ENCODE measurements around the gene VWA5B2. TPM values are rescaled to one million over a fixed set of nuclear protein-coding genes. Genes with fewer than 3 reads are reported as not detected.
"Not testable (repeated sequence)": the region's sequence is repeated elsewhere in the genome, so short reads cannot be mapped to it uniquely, and the experiment has no call there.

The VWA5B2 gene
- polyA plus RNA-seq, 12 donors, result 0.18 to 3.1 (median 0.43) TPM; not detected in 1

DNA sequence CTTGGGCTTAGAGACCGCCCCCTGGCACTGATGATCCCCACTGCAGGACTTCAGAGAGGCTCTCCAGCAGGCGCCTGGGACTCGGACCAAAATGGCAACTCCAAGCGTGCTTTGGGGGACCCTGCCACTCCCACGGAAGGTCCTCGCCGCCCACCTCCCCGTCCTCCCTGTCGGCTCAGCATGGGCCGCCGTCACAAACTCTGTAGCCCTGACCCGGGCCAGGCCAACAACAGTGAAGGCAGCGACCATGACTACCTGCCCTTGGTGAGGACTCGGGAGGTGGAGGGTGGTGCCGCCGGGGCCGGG, 11.7 kb downstream of the VWA5B2 start:
- DNase-seq, result no peak

GRCh38 chr3:184241447-184242296, 12.3 kb downstream of the VWA5B2 start:
- no peak for DNase-seq

DNA sequence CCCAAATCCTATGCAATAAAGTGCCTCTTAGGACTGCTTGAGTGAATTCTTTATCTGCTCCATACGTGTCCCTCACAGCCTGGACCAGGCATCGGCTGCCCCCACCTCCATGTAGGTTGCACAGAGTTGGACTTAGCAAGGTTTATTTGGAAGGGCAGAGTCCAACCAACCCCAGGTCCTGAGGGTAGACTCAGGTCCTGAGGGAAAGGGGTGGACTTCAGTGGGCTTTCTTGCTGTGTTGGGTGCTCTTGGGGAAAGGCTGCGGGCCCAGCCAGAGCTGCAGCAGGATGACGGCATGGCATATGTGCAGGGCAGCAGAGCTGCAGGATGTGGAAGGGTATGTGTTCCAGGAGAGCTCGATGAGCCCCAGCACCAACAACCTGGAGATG, 12.9 kb downstream of the VWA5B2 start:
- no peak for DNase-seq

DNA sequence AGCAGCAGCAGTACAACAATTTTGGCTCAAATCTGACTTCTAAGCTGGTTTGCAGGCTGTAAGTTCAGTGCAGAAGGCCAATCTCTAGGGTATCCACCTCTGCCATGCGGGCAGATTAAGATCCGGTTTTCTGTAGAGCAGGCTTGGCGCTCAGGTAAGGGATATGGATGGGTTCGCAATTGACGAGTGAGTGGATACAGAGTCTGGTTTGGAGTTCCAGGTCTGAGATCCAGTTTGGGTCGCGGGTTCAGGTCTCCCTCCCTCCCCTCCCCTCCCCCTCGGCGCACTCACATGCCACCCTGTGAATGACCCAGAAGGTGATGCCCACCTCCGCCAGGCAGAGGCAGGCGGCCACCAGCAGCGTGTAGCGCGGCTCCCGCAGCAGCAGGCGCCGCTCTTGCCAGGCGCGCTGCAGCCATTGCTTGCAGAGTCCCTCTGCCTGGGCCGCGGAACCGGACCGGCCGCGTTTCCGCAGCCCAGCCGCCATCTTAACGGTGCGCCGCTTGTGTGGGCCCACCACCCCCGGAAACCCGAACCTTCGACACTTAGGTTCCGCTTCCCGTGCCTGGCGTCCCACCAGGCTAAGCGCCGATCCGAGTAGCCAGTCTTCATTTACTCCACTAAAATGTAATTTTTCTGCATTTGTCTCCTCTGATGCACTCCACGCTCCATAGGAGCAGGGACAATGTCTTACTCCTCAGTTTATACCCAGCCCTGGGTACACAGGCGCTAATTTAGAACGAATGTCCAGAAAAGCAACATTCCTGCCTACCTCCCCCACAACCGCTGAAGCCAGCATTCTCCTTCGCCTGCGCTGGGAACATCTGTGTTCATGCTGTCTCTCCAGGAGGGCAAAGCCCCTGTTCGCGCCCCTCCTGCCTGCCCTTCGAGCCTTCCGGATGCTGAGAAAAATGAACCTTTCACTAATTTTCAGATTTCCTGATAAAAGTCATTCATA, 19.3 kb downstream of the VWA5B2 start, which contains the start of gene ALG3:
Gene ALG3 (minus strand): TSS at position 509 of the 958 bp plus-strand sequence. CDS start 22 bp downstream, at position 487.
- DNase-seq, result peak; percentile 91

DNA sequence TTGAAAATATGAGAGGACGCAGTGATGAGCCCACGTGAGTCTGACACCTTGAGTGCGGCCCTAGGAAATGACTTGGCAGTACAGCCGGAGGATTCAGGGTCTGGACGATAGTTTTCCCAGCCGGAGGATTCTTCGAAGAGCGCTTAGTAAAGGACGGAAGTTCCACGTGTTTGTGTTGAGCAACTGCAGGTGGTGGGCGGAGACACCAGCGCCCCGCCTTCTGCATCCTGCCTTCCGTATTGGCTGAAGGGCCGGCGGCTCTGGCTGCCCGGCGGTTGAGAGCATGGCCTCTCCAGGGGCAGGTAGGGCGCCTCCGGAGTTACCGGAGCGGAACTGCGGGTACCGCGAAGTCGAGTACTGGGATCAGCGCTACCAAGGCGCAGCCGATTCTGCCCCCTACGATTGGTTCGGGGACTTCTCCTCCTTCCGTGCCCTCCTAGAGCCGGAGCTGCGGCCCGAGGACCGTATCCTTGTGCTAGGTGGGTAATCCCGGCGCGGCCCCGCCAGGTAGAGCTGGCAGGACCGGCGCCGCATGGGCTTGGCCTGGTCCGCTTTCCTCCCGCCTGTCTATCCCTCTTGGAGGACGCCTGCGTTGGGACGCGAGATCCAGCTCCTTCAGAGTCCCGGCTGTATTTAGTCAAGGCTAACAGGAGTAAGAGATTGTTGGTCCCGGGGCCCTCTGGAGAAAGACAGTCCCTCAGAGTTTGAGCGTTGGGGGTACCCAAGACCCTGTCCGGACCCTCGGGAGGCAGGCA, 20.2 kb downstream of the VWA5B2 start, which contains the start of gene EEF1AKMT4:
Gene EEF1AKMT4 (plus strand): TSS at position 261 of the 755 bp plus-strand sequence. CDS start 23 bp downstream, at position 284.
- peak; percentile 94 for DNase-seq

GRCh38 chr3:184250167-184250828, 20.9 kb downstream of the VWA5B2 start:
- DNase-seq, result peak; percentile 61

- no peak for DNase-seq
Observed at GRCh38 chr3:184255291-184256039, 26.1 kb downstream of the VWA5B2 start.

GRCh38 chr3:184257083-184257915, 27.9 kb downstream of the VWA5B2 start:
- no peak for DNase-seq

- no peak for DNase-seq
Observed at GRCh38 chr3:184258926-184259325, 29.5 kb downstream of the VWA5B2 start.

DNA sequence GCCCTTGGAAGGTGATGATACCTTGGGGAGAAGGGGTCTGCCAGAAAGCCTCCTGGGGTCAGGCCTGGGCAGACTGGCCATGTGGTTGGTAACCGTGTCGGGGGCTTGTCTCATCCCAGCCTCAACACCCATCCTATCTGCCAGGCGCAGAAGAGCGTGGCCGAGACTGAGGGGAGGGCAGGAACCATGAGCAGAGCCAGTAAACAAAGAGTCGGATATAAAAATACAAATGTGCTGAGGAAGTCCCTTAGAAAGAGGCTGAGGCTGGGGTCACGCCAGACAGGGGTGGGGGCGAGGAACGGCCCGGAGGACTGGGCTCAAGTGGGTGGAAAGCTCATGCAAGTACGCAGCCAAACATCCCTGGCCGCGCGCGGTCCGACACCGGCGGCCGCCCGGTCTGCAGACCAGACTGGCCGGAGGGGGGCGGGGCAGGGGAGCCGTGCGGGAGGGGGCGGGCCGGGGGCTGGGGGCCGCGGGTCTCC, 30.1 kb downstream of the VWA5B2 start:
- DNase-seq, result no peak

DNA sequence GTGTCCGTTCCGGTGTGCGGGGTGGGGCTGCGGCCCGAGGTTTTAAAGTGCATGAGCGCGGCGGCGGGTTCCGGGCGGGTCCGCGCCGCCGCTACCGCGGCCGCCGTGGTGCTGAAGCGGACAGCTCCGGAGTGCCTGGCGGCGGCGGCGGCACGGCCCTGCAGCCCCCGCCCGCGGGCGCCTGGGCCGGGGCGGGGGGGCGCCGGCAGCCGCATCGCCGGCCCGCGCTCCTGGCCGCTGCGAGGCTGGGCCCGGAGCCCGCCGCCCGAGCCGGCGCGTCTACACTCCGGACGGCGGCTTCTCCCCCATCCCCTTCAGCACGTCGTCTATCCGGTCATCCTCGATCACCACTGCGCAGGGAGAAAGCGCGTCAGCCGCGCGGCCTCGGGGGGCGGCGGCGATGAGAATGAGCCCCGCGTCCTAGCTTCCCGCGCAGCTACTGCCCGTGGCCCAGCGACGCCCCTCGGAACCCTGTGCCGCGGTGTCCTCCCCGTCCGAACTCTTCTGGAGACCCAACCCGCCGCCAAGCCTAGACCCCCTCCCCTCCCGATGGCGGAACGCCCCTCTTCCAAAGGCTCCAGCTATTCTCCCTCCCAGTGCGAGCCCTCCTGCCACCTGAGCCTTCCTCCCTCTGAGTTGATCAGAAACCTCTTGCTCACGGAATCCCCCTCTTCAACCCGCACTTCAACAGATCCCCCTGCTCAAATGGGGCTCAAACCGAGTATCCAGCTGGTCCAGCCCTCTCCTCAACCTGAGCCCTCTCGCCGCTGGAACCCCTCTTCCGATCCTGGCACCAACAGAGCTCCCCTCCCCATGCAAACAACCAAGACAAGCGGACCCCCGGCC, 30.7 kb downstream of the VWA5B2 start:
- DNase-seq, result no peak

DNA sequence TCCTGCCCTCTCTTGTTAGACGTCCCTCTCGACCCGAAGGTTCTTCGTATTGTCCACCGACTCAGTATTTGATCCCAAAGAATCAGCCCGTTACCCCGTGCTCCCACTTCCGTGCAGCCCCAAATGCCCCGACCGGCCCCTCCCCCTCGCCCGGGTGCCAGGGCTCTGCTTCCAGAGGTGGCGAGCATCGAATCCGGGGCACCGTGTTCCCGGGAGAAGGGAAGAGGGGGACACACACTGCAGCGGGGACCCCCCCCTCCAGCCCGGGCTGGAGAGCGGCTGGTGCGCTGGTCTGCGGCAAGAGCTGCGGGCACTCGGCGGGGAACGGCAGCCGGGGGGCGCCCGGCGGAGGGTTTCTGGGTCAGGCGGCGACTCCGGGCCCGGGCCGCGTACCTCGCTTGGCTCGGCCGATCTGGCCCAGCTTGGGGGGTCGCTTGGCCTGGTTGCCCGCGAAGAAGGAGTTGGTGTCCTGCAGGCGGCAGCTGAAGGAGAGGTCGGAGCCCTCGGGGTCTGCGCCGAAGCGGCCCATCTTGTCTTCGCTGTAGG, 31.4 kb downstream of the VWA5B2 start:
- no peak for DNase-seq

- no peak for DNase-seq
Observed at GRCh38 chr3:184261270-184261853, 32.0 kb downstream of the VWA5B2 start, which contains the start of gene CAMK2N2. Gene CAMK2N2 (minus strand): TSS chr3:184261553. CDS start chr3:184261285, 268 bp downstream.

DNA sequence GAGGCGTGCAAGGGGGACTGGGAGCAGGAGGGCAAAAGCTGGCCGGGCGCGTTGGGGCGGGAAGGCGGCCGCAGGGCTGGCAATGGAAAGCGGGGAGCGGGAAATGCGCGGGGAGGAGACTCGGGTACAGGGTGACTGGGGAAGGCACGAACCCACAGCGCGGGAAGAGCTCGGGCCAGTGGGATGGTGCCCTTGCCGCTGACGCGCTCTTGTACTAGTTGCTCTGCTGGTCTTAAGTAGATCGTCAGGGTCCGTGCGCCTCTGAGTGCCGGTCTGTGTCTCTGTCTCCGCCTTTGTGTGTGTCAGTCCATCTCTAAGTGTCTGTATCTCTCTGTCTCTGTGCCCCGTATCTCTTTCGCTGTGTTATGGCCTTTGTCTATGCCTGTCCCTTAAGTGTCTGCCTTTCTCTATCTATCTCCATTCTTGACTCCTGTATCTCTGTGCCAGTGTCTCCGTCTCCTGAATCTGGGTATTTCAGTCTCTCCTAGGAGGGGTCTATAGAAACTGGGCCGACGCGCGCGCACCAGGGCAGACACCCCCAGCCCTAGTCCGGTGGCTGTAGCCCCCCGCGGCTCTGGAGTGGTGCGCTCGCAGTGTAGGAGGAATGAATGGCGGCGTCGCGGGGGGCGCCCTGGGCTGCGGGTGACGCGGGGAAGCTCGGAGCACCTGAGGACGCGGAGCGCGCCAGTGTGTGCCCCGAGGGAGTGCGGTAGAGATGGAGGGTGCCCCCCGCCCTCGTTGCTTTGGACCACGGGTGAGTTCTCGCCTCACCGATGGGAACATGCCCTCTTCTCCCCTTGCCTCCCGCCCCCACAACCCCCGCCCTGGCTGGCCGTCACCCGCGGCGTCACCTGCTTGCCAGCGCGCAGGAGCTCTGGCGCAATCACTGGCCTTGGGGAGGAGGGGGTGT, 32.7 kb downstream of the VWA5B2 start:
- DNase-seq, result no peak

GRCh38 chr3:184262764-184263179, 33.4 kb downstream of the VWA5B2 start:
- DNase-seq, result no peak

DNA sequence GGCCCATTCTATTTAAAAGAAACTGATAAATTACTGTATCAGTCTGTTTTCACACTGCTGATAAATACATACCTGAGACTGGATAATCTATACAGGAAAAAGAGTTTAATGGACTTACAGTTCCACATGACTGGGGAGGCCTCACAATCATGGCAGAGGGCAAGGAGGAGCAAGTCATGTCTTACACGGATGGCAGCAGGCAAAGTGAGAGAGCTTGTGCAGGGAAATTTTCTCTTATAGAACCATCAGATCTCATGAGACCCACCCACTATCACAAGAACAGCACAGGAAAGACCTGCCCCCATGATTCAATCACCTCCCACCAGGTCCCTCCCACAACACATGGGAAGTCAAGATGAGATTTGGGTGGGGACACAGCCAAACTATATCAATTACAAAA, 37.9 kb downstream of the VWA5B2 start:
- not testable (repeated sequence) for DNase-seq
